NCI-H2196 (cell line): ENCODE results near the gene TTLL4.

ENCODE experiments used
- DNase-seq: peaks from one replicate; lab custom pipeline; 2025; ENCODE audit not compliant: unreplicated experiment; lab: John Stamatoyannopoulos, UW

Gene TTLL4

DNA sequence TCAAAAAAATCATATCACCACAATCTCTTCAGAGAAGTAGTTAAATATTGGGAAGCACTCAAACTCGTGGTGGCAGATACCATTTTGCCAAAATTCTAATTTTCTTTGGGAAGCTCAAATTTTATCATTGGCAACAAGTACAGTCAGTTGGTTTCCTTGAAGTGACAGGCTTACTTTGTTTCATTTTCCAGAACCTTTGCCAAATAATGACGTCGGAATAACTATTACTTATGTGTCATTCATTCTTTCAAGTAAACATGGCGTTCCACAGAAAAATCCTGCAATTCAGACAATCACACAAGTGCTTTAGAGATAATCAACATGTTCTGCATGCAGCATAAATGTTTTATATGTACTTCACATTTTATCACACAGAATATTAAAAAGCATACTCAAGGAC lies 5.4 kb downstream of the TTLL4 start:
- DNase-seq, result no peak

DNA sequence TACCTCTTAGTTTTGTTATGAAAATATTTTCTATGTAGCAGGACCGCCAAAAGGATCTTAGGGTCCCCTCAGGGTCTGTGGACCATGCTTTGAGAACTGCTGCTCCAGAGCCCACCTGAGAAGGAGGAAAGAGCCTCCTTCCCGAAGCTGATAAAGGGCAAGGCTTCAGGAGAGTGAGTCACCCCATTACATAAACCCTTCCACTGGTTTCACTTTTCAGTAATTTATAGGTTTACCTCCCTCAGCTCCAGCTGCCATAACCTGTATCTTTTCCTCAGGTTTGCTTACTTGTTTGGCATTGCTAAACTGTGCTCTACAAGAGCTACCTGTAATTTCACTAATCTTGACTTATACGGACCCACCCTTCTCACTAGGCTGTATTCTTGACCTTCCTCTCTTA lies 6.6 kb downstream of the TTLL4 start:
- DNase-seq, result peak; percentile 33

DNA sequence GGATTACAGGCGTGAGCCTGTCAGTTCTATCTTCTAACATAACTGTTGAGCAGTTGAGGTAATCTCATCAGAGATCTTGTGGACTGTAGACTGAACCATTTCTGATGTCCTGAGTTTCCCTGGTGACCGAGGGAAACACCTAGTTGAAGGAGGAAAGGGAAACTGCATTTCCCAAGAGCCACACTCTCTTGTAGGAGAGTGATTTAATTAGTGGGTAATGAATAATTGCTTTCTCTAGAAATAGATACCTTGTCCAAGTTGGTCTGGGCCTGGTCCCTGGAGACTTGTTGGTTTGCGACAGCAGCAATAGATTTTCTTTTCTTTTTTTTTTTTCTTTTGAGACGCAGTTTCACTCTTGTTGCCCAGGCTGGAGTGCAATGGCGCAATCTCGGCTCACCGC lies 7.4 kb downstream of the TTLL4 start:
- no peak for DNase-seq

DNA sequence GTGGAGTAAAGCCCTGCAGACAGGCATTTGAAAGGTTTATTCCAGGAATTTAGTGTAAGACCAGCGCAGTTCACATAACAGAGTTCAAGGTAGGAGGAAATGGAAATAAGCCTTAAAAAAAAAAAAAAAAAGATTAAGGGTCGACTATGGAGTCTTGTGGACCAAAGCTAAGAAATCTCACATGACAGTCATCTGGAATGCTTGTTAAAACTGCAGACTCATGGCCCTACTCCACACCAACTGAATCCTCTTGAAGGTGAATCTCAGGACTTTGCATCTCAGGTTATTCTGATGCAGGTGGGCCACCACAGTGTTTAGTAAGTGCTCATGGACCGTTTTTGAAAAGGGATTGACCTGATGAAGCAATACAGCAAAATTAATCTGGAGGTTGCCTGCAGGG lies 8.8 kb downstream of the TTLL4 start:
- DNase-seq, result no peak

DNA sequence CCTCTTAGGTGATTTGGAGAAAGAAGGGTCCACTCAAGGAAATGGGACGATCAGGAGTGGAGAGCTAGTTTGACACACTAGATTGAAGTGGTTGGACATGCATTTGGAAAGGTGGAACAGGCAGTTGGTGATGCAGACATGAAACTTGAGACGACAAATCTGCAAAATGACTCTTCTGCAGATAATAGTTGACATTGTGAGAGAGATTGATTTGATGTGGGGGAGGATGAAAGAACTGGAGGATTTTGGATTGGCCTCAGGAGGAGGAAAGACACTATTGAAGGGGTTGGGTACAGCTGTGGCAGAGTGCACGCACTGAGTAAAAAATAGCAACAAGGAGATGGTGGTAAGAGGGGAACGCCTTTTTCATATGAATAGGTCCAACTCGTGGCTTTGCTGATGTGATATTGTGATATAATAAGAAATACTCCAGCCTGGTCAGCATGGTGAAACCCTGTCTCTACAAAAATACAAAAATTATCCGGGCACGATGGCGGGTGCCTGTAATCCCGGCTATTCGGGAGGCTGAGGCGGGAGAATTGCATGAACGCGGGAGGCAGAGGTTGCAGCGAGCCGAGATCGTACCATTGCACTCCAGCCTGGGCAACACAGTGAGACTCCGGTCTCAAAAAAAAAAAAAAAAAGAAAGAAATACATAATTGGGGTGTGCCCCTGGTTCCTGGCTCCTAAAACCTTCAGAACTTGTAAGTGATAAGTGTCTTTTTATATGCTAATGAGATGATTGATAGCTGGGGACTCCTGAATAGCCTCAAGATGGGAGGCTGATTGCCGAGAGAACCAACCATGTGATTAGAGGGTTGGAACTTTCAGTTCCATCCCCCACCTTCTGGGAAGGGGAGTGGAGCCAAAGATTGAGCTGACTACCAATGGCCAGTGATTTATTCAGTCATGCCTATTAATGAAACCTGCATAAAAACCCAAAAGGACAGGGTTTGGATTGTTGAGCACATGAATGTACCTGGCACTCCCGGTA lies 9.7 kb downstream of the TTLL4 start:
- no peak for DNase-seq

DNA sequence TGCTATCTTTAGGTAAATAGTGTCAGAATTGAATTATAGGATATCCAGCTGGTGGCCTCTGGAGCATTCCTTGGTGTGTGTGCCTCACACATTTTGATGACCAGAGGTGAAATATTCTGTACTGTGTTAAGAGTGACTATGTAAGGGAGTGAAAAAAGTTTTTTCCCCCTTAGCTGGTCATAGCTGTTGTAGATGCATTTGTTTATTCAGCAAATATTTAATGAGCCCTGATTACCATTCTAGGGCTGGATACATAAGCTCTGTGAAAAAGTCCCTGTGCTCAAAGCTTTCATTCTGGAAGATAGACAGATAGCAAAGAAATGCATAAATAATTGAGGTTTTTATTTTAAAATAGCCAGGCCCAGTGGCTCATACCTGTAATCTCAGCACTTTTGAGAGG lies 10.9 kb downstream of the TTLL4 start:
- no peak for DNase-seq

DNA sequence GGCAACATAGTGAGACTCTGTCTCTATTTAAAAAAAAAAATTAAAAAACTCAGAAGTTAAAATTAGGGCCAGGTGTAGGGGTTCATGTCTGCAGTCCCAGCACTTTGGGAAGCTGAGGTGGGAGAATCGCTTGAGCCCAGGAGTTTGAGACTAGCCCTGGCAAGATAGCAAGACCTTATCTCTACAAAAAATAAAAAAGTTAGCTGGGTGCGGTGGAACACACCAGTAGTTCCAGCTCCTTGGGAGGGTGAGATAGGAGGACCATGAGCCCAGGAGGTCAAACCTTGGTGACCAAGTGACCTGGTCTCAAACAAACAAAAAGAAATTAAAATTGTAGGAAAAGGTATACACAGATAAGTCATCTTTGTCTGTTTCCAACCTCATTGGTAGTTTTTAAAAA lies 11.3 kb downstream of the TTLL4 start:
- no peak for DNase-seq

DNA sequence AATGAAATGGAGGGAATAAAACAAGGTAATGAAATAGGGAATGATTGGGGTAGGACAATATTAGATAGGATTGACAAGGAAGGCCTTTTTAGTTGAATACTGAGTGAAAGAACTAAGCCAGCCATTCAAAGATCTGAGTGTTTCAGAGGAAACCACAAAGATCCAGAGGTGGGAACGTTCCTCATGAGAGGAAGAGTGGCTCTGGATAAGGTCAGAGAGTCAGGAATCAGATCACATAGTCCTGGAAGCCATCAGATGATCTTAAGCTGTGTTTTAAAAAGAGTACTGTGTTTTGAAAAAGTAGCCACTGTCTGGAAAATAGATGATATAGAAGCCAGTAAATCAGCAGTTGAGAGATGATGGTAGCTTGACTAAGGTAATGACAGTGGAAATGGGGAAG lies 11.8 kb downstream of the TTLL4 start:
- DNase-seq, result no peak

DNA sequence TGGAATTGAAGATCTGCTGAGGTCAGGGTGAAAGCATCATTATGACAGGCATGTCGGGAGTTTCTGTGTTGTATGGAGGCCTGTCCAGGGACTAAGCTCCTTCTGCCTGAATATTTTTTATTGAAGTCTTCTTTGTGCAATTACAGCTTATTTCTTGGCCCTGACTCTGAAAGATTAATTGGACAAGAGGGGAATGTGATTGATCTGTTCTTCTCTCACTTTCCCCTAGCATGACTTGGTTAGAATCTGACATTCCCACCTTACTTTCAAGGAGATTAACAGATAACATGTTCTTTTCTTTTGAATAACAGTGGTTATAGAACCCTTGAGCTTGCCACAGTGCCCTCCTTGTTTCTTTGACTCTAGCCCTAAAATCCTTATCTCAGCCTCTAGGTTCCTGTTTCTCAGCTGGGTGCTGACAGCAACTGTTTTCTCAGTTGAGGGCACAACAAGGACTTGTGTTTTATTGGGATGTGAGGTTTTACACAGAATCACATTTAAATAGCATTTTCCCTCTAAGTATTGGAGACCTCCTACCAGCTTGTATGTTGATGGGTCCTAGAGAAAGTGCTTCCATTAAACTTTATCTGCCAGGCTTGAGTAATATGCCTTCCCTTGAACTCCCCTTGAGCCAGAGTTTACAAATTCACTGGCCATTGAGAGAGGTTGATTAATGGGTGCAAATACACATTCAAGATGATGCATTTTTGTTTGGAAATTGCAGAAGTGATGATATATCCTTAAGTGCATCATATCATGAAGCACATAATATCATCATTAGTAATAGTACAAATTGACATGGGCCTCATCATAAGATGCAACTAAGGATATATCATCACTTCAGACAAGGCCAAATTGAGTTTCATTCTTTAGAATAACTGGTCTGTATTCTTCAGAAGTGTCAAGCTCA lies 12.5 kb downstream of the TTLL4 start:
- no peak for DNase-seq

DNA sequence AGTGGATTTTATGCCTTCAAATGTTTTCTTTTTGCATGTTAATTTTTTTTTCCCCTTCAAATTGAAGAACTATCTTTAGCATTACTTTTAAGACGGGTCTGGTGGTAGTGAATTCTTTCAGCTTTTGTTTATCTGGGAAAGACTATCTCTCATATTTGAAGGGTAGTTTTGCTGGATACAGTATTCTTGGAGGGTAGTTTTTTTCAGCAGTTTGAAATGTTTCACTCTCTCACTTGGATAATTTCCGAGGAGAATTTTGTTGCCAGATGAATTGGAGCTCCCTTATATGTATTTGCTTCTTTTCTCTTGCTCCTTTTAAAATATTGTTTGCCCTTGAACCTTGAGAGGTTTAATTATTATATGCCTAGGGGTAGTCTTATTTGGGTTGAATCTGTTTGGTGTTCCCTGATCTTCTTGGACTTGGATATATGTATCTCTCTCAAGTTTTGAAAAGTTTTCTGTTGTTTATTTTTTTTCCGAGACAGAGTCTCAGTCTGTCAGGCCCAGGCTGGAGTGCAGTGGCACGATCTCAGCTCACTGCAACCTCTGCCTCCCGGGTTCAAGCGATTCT lies 15.5 kb downstream of the TTLL4 start:
- DNase-seq, result no peak

DNA sequence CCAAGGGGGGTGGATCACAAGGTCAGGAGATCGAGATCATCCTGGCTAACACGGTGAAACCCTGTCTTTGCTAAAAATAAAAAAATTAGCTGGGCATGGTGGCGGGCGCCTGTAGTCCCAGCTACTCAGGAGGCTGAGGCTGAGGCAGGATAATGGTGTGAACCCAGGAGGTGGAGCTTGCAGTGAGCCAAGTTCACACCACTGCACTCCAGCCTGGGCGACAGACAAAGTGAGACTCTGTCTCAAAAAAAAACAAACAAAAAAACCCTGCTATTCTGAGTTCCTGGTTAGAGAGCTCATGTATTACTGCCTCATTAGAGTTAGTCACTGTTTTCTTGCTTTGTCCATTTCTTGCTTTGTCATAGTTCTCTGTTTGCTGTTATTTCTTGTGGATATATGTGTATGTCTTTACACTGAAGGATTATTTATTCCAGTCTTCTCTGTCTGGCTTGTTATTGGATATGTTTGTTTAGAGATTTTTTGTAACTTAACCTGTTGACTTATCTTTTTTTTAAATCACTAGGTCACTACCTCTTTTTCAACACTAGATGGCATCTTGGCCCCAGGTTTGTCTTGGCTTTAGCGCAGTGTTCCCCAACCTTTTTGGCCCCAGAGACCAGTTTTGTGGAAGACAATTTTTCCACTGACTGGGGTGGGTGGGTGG lies 17.0 kb downstream of the TTLL4 start:
- no peak for DNase-seq

DNA sequence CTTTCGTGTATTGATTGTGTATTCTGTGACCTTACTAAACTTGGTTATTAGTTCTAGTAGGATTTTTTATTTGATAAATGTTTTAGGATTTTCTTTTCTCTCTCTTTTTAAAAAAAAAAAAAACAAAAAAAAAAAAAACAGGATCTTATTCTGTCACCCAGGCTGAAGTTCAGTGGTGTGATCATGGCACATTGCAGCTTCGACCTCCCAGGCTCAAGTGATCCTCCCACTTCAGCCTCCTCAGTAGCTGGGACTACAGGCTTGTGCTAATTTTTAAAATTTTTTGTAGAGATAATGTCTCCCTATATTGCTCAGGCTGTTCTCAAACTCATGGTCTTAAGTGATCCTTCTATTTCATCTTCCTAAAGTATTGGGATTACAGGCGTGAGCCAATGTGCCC lies 19.0 kb downstream of the TTLL4 start:
- DNase-seq, result no peak

DNA sequence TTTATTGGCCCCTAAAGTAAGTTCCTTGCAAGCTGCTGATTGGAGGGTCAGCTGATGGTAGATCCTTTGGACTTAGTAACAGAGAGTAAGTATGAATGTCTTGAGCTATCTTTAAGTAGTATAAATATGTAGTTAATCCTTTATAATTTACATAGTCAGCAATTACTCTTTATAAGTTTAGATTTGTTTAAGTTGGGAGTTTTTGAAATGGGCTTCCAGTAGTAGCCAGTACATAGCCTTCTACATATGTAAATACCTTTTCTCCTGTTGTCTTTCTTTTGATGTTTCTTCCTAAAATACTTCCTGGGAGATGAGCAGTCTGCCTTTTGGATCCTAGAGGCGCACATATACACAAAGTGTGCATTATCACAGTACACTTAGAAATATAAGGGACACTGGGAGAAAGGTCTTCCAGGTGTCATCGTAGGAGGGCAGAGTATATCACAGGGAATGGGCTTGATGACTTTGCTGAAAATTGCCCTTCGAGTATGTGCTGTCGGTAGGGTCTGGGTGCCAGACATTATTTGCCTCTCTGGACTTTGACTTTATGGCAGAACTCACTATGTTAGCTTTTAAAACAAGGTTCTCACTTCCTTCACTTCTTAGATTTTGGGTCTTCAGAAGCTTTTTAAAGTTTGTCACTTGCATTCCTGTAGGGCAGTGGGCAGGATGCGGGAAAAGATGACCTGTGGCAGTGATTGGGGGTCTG lies 21.6 kb downstream of the TTLL4 start:
- DNase-seq, result no peak

DNA sequence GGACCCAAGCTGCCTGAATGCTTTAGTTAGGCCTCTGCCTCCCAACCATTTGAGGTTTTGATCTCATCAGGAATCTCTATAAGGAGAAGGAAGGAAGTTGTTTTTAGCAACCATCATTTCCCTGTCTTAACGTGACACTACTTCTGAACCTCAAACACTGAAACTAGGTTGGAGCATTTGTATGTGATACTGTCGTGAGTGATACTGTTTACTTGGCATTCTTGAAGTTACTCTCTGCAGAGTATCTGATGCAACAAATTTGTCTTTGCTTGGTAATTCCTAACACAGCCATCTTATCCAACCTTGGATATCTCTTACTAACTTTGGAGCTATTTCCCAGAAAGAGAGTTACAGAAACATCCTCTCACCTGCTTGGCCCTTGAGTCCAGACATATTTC lies 22.1 kb downstream of the TTLL4 start:
- no peak for DNase-seq

DNA sequence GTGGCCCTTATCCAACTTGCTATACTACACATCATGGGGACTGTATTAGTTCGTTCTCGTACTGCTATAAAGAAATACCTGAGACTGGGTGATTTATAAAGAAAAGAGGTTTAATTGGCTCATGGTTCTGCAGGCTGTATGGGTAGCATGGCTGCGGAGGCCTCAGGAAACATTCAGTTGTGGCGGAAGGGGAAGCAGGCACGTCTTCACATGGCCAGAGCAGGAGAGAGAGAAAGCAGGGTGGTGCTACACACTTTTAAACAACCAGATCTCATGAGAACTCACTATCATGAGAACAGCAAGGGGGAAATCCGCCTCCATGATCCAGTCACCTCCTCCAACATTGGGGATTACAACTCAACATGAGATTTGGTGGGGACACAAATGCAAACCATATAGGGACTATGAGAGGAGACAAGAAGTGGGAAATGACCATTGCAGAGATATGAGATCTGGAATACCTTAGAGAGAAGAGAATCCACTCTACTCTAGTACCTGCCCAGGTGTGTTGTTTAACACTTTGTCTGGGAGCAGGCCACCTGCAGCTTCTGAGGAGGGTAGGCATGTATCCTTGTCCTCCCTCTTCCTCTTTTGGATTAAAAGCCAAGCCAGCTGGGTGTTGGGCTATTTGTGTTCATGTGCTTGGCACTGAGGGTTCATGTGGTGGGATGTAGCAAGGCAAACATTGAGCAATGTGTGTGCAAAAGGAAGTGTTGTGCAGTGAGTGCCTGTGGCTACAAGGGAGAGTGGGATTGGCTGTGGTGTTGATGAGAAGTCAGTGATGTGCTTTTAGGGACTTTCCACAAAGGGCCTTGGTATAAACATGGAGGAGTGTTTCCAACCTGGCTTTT lies 22.8 kb downstream of the TTLL4 start:
- DNase-seq, result no peak

DNA sequence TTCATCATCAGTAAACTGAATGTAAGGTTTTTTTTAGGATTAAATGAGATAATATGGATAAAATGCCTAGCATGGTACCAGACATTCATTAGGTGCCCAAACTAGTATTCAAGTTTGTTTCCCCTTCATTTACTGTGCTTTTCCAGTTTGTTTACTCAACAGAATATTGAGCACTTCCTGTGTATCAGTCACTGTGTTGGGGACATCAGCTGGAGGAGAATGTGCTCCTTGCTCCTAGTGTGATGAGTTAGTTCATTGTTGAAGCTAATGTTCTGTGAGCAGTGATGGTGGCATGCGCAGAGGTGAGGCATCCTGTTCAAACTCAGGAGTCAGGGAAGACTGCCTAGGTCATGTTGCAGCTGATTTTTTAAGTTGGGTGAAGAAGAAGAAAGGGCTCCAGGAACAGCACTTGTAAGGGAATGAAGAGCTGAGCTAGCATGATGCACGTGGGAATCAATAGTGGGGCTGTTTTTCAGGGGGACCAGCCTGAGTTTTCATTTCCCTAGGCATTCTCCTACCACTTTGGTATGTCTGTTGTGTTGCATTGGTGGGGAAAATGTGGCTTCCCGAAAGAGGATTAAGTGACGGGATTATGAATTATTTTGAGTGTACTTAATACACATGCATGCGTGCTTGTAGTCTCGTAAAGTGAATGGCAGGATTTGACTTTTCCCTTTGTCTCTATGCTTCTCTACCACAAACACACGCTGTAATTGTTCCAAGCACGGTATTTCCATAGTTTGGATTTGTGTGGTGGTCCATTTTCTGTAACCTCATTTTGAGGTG lies 23.7 kb downstream of the TTLL4 start:
- no peak for DNase-seq

DNA sequence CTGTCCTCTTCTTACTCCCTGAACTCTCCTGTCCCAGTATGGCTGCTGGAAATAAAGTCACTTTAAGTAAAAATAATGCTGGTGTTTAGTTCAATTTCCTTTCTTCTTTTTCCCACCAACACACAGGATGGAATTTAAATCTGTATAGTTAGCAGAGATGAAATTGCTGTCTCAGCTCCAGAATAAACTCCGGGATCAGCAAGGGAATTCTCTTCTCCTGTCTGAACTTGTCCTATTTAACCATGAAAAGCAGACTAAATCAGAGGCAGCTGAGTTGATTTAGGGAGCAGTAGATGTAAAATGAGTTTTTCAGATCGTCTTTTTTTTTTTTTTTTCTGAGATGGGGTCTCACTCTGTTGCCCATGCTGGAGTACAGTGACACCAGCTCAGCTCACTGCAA lies 25.9 kb downstream of the TTLL4 start:
- no peak for DNase-seq

DNA sequence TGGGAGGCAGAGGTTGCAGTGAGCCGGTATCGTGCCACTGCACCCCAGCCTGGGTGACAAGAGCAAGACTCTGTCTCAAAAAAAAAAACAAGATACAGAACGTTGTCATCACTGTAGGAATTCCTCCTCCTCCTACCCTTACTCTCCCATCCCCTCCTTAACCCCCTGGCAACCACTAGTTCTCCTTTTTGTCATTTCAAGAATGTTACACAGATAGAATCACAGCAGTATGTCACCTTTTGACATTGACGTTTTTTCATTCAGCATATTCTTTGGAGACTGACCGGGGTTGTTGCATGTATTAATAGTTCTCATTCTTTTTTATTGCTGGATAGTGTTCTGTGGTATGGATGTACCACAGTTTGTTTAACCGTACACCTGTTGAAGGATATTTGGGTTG lies 32.4 kb downstream of the TTLL4 start:
- no peak for DNase-seq

DNA sequence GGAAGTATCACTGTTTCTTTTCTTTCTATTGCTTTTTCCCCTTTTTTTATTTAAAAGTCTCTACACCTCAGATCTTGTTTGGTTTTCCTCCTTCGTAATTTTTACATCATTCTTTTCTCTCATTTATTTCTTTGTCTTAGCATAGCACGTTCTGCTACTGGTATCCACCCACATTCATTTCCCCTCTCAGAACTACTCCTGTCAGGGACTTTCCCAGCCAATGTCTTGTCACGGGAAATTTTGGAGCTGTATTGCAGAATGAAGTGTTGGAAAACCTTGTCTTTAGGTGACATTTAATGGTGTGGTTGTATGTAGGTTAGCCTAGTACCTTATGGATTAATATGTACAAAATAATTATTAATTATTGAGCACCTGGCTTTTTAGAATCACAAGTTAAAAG lies 34.0 kb downstream of the TTLL4 start:
- no peak for DNase-seq
